Activated T-cell treated with anti-CD3 and anti-CD28 coated beads for 4 hours (primary cell): ENCODE data around the gene SLC16A9.
"Not testable (repeated sequence)": the region's sequence is repeated elsewhere in the genome, so short reads cannot be mapped to it uniquely, and the experiment has no call there.

ENCODE experiments used
- DNase-seq: peaks from one replicate; pipeline ENCODE4 v3.0.0-alpha.2; 2020

Gene SLC16A9

GRCh38 chr10:59672150-59672875 is 37.3 kb downstream of the SLC16A9 start:
- no peak for DNase-seq

- DNase-seq, result no peak
Observed at GRCh38 chr10:59670269-59670668, 39.4 kb downstream of the SLC16A9 start.

- no peak for DNase-seq
Observed at GRCh38 chr10:59668096-59668495, 41.6 kb downstream of the SLC16A9 start.

- DNase-seq, result no peak
Observed at GRCh38 chr10:59666310-59666709, 43.3 kb downstream of the SLC16A9 start.

- not testable (repeated sequence) for DNase-seq
Observed at GRCh38 chr10:59663213-59663612, 46.4 kb downstream of the SLC16A9 start.

- no peak for DNase-seq
Observed at GRCh38 chr10:59657724-59658123, 51.9 kb downstream of the SLC16A9 start.

- no peak for DNase-seq
Observed at GRCh38 chr10:59655309-59655708, 54.3 kb downstream of the SLC16A9 start.

- no peak for DNase-seq
Observed at GRCh38 chr10:59654007-59654406, 55.6 kb downstream of the SLC16A9 start.

- no peak for DNase-seq
Observed at GRCh38 chr10:59651902-59652301, 57.7 kb downstream of the SLC16A9 start.

GRCh38 chr10:59649606-59650346 is 59.9 kb downstream of the SLC16A9 start:
- DNase-seq, result no peak

GRCh38 chr10:59648711-59649201 is 60.9 kb downstream of the SLC16A9 start:
- DNase-seq, result no peak

- DNase-seq, result no peak
Observed at GRCh38 chr10:59644841-59645240, 64.8 kb downstream of the SLC16A9 start.

- DNase-seq, result not testable (repeated sequence)
Observed at GRCh38 chr10:59641688-59642087, 68.0 kb downstream of the SLC16A9 start.

GRCh38 chr10:59635502-59636290 is 74.0 kb downstream of the SLC16A9 start:
- no peak for DNase-seq

- DNase-seq, result no peak
Observed at GRCh38 chr10:59634102-59634501, 75.5 kb downstream of the SLC16A9 start.

GRCh38 chr10:59633063-59633462 is 76.6 kb downstream of the SLC16A9 start:
- no peak for DNase-seq

- DNase-seq, result no peak
Observed at GRCh38 chr10:59631882-59632807, 77.5 kb downstream of the SLC16A9 start.

- DNase-seq, result no peak
Observed at GRCh38 chr10:59631237-59631636, 78.4 kb downstream of the SLC16A9 start.

GRCh38 chr10:59628965-59629364 is 80.7 kb downstream of the SLC16A9 start:
- no peak for DNase-seq

- DNase-seq, result no peak
Observed at GRCh38 chr10:59628456-59628855, 81.2 kb downstream of the SLC16A9 start.

- DNase-seq, result no peak
Observed at GRCh38 chr10:59627366-59628018, 82.2 kb downstream of the SLC16A9 start.

- no peak for DNase-seq
Observed at GRCh38 chr10:59626523-59626869, 83.2 kb downstream of the SLC16A9 start.
